ENCODE results near the gene MAP4. TPM values are rescaled to one million over a fixed set of nuclear protein-coding genes. Genes with fewer than 3 reads are reported as not detected.
"Not testable (repeated sequence)": the region's sequence is repeated elsewhere in the genome, so short reads cannot be mapped to it uniquely, and the experiment has no call there.

The MAP4 gene
- total RNA-seq, 2 experiments from 2014 or later: 95.2 to 96.7 TPM

DNA sequence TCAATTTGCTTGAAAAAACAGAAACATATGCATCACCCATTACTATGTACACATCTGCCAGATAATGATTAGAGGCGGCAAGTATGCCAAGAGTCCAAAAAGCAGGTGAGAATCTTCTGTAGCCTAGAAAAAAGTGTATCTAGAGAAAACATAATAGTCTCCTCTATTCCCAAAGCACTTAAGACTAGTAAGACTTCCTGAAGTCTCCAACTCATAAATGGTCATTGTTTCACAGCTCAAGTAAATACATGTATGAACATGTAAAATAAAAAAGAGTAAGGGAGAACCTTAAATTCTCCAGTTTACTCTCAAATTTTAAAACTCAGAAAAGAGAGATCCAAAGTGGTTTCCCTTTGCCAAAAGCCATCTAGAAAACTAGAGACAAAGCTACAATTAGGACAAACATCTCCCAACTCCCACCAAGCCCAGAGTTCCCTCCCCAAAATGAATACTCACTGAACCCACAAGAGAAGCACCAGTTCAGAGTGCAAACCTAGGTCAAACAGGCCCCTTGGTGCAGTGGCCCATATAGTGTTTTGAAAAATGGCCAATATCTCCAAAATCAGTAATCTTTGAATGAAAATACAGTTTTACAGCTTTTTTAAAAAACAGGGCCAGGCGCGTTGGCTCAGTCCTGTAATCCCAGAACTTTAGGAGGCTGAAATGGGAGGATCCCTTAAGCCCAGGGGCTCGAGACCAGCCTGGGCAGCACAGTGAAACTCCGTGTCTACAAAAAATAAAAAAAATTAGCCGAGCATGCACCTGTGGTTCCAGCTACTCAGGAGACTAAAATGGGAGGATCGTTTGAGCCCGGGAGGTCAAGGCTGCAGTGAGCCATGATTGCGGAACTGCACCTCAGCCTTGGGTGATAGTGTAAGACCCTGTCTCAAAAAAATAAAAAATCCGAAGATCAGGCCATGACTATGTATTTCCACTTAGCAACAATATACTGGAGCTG, 11.0 kb upstream of the MAP4 start:
- peaks cover 14% of the 10 kb centered on the region for H3K4me1 Mint-ChIP-seq
- no peak overlapping the region for H3K27ac Mint-ChIP-seq
- DNase-seq: no peak

DNA sequence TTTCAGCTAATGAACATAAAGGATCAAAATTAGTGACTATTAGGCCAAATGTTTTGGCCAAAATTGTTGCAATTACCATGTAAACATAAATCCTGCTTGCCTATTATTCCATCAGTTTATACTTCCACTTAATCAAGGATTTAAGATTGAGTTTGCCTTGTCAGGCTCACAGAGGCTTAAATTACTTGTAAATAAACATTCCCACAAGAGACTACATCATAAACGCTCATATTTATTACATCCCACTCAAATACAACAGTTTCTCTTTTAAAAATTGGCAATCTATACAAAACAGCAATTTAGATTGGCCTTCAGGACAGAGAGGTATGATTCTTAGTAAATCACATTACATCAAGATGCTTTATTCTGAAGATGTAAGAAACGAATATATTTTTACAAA, 9.9 kb upstream of the MAP4 start:
- no peak for DNase-seq
- no peak overlapping the region for H3K27ac Mint-ChIP-seq
- no peaks in the 10 kb centered on the region for H3K9me3 Mint-ChIP-seq
- H3K4me1 Mint-ChIP-seq: peaks cover 12% of the 10 kb centered on the region
- H3K36me3 Mint-ChIP-seq: no peaks in the 10 kb centered on the region
- H3K27me3 Mint-ChIP-seq: no peaks in the 10 kb centered on the region
- H3K4me3 Mint-ChIP-seq: no peak overlapping the region

More for the DNA sequence above, 11.0 kb upstream of the MAP4 start:
- Mint-ChIP-seq H3K4me3 (no peak overlapping the region), H3K36me3 (no peaks in the 10 kb centered on the region), H3K27me3 (no peaks in the 10 kb centered on the region), H3K9me3 (no peaks in the 10 kb centered on the region)

DNA sequence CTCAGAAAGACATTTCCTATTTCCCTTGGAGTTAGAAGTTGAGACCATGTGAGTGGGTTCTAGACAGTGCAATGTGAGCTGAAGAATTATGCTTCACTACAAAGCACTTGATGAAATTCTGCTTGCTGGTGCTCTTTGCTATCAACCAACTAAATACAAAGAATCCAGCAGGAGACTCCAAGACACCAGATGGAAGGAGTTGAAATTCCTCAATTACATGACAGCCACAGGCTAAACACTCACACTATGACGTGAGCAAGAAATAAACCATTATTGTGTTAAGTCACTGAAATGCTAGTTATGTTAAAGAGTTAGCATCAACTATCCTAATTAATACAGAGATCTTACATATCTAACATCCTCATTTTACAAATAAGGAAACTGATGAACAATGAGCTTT, 8.2 kb upstream of the MAP4 start:
- no peak for DNase-seq
- peaks cover 5% of the 10 kb centered on the region for H3K4me1 Mint-ChIP-seq
- no peaks in the 10 kb centered on the region for H3K36me3 Mint-ChIP-seq
- no peaks in the 10 kb centered on the region for H3K9me3 Mint-ChIP-seq
- no peaks in the 10 kb centered on the region for H3K27me3 Mint-ChIP-seq
- H3K4me3 Mint-ChIP-seq: no peak overlapping the region
- no peak overlapping the region for H3K27ac Mint-ChIP-seq

DNA sequence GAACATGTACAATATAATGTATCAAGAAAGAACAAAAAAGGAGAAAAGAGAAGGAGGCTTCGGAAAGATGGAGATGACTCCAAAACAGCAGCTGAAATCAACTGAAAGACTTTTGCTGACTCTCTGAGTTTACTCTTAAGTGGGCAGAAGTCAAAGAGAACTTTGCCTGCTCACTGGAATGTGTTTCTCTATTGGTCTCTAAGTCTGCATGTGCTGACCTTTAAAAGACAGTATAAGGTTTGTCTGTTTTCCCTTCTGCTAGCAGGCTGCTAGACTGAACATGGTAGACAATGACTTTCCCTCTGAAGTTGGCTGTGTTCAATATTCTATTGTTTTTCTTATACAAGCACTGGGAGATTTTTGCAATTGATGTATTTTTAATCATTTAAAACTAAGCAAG, 7.2 kb upstream of the MAP4 start:
- Mint-ChIP-seq H3K4me3 (no peak overlapping the region), H3K36me3 (no peaks in the 10 kb centered on the region), H3K27me3 (no peaks in the 10 kb centered on the region), H3K4me1 (peaks cover 8% of the 10 kb centered on the region), H3K9me3 (no peaks in the 10 kb centered on the region), H3K27ac (no peak overlapping the region)
- no peak for DNase-seq

DNA sequence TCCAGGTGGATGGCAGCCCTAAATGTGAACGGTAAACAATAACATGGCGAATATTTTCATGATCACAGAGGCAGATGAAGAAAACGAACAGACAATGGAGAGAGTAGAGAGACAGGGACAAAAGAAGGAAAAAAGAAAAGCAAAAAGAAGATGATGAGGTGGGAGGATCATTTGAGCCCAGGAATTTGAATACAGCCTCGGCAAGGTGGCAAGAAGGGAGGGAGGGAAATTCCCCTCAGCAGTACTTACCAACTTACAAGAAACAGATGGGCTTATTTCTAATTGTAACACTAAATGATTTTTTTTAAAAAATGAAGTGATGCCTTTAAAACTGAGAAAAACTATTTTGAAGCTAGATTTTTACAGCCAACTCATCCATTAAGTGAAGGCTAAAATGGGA, 6.0 kb upstream of the MAP4 start:
- DNase-seq: no peak
- Mint-ChIP-seq H3K27me3 (no peaks in the 10 kb centered on the region), H3K4me1 (peaks cover 14% of the 10 kb centered on the region), H3K27ac (no peak overlapping the region), H3K36me3 (peaks cover 2% of the 10 kb centered on the region), H3K9me3 (no peaks in the 10 kb centered on the region), H3K4me3 (no peak overlapping the region)

DNA sequence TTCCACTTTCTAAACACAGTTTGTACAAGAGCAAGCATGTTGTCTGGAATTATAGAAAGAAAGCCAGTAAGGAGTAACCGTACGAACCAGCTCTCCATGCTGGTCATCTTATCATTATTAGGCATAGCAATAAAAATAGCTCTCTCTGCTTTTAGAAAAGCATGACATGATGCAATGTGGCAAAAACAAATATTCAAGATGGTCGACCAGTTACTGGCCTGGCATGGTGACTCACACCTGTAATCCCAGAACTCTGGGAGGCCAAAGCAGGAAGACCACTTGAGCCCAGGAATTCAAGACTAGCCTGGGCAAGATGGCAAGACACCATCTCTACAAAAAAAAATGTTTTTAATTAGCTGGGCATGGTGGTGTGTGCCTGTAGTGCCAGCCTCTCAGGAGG, 2.6 kb upstream of the MAP4 start:
- Mint-ChIP-seq H3K27me3 (no peaks in the 10 kb centered on the region), H3K4me1 (peaks cover 33% of the 10 kb centered on the region), H3K4me3 (no peak overlapping the region), H3K27ac (no peak overlapping the region), H3K9me3 (no peaks in the 10 kb centered on the region), H3K36me3 (peaks cover 7% of the 10 kb centered on the region)
- DNase-seq: no peak

DNA sequence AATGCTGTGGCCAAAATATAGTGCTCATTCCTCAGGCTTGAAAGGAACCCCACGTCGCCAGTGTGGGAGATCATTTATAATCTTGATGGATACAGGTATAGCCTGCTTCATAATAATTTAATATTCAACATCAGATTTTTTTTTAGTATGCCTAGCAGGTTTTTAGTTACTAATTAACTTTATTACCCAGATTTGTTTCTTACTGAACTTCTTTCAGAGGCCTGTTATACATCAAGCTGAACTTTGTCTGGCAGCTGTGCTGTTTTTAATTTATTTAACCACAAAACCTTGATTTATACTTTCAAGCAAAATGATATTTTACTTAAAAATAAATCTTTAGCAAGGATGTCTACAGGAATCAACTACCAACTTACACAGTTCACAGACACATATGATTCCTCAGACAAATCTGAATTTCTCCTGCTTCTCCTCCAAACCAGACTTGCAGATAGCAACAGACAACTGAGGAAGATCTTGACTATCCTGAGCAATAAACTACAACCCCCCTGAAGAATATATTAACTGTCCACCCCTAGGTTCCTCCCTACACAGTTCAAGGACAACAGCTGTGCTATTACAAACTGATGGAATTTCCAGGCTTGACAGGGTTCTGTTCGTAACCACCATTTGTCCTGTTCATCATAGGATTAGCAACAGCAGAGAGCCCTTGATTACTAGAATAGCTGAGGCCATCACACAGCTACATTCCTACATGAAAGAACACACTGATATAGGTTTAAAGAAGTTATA, 610 bp downstream of the MAP4 start:
- peaks cover 42% of the 10 kb centered on the region for H3K4me1 Mint-ChIP-seq
- H3K27ac Mint-ChIP-seq: no peak overlapping the region
- DNase-seq: no peak
- H3K27me3 Mint-ChIP-seq: no peaks in the 10 kb centered on the region
- no peaks in the 10 kb centered on the region for H3K9me3 Mint-ChIP-seq
- peaks cover 7% of the 10 kb centered on the region for H3K36me3 Mint-ChIP-seq
- H3K4me3 Mint-ChIP-seq: no peak overlapping the region

DNA sequence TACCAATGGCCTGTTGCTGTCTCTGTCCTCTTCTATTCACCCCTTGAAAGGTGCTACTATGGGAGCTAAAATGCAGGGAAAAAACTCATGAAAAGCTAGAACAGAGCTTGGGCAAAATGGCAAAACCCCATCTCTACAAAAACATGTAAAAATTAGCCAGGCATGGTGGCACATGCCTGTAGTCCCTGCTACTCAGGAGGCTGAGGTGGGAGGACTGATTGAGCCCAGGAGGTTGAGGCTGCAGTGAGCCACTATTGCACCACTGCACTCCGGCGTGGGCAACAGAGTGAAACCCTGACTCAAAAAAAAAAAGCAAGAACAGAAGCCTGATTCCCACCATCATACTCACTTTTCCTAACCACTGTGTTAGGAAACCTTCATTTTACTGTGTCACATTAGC, 1.9 kb downstream of the MAP4 start:
- H3K4me1 Mint-ChIP-seq: peaks cover 42% of the 10 kb centered on the region
- no peaks in the 10 kb centered on the region for H3K27me3 Mint-ChIP-seq
- H3K4me3 Mint-ChIP-seq: no peak overlapping the region
- DNase-seq: no peak
- H3K36me3 Mint-ChIP-seq: peaks cover 7% of the 10 kb centered on the region
- H3K27ac Mint-ChIP-seq: no peak overlapping the region
- no peaks in the 10 kb centered on the region for H3K9me3 Mint-ChIP-seq

DNA sequence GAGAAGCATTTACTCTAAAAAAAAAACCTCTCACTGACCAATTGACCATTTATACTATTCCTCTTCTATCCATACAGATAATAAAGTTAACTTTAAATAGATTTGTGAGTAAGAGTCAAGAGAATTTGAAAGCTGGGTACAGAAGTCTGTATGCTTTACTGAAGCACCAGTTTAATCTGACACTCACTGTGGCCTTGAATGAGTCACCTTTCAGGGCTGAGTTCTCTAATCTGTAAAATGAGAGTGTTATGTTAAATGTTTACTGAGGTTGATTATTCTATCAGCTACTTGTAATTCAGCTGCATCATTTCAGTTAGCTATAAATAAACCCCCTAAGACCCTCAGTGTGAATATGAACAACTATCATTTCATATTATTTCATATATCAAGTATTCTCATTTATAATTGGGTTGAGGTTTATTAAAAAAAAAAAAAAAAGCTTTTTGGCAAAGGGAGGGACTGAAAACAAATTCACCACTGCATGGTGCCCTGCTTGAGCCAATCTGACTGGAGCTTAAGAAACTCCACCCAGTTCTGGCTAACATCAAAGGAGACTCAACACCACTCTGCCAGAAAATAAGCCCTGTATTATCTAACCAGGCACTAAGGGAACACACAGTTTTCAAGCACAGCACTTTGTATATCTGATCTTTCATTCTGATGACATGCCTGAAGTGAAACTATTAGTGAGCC, 2.8 kb downstream of the MAP4 start:
- peaks cover 7% of the 10 kb centered on the region for H3K36me3 Mint-ChIP-seq

DNA sequence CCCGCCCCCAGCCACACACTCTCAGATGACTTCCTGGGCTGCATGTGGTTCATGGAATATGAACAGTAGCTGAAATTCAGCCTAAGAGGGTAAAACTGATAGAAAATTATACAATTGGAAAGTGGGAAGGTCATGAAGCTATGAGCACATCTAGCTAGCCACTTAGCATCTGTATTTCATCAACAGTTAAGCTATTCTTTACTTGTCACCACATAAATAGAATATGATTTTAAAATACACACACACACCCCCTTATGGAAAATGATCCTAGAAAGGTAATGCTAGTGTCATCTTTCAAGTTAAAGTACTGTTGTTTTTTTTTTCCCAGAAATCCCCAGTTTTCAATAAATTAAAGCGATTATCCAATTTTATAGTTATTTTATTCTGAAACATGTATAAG, 3.6 kb downstream of the MAP4 start:
- peaks cover 38% of the 10 kb centered on the region for H3K4me1 Mint-ChIP-seq
- no peak overlapping the region for H3K4me3 Mint-ChIP-seq
- DNase-seq: no peak
- no peak overlapping the region for H3K27ac Mint-ChIP-seq
- H3K36me3 Mint-ChIP-seq: peaks cover 7% of the 10 kb centered on the region
- H3K9me3 Mint-ChIP-seq: no peaks in the 10 kb centered on the region
- H3K27me3 Mint-ChIP-seq: no peaks in the 10 kb centered on the region

More for the DNA sequence above, 2.8 kb downstream of the MAP4 start:
- DNase-seq: no peak
- H3K27ac Mint-ChIP-seq: no peak overlapping the region
- H3K9me3 Mint-ChIP-seq: no peaks in the 10 kb centered on the region
- H3K27me3 Mint-ChIP-seq: no peaks in the 10 kb centered on the region
- H3K4me1 Mint-ChIP-seq: peaks cover 39% of the 10 kb centered on the region
- no peak overlapping the region for H3K4me3 Mint-ChIP-seq

DNA sequence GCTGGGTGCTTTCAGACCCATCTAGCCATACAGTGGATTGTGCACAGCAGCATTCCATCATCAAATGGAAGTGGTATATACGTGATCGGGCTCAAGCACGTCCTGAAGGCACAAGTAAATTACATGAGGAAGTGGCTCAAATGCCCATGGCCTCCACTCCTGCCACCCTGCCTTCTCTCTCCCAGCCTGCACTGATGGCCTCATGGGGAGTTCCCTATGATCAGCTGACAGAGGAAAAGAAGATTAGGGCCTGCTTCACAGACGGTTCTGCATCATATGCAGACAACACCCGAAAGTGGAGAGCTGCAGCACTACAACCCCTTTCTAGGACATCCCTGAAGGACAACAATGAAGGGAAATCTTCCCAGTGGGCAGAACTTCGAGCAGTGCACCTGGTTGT, 8.2 kb downstream of the MAP4 start:
- H3K9me3 Mint-ChIP-seq, H3K36me3 Mint-ChIP-seq, H3K4me1 Mint-ChIP-seq, H3K27me3 Mint-ChIP-seq, H3K4me3 Mint-ChIP-seq, DNase-seq, H3K27ac Mint-ChIP-seq: not testable (repeated sequence)

DNA sequence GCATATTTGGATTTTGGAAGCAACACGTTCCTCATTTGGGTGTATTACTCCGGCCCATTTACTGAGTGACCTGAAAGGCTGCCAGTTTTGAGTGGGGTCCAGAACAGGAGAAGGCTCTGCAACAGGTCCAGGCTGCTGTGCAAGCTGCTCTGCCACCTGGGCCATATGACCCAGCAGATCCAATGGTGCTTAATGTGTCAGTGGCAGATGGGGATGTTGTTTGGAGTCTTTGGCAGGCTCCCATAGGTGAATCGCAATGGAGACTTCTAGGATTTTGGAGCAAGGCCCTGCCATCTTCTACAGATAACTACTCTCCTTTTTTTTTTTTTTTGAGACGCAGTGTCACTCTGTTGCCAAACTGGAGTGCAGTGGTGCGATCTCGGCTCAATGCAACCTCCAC, 8.9 kb downstream of the MAP4 start:
- DNase-seq, H3K4me3 Mint-ChIP-seq, H3K4me1 Mint-ChIP-seq, H3K27ac Mint-ChIP-seq, H3K9me3 Mint-ChIP-seq, H3K27me3 Mint-ChIP-seq, H3K36me3 Mint-ChIP-seq: not testable (repeated sequence)

DNA sequence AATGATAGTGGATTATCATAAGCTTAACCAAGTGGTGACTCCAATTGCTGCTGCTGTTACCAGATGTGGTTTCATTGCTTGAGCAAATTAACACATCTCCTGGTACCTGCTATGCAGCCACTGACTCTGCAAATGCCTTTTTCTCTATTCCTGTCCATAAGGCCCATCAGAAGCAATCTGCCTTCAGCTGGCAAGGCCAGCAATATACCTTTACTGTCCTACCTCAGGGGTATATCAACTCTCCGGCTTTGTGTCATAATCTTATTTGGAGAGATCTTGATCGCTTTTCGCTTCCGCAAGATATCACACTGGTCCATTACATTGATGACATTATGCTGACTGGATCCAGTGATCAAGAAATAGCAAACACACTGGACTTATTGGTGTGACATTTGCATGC, 9.4 kb downstream of the MAP4 start:
- H3K27me3 Mint-ChIP-seq, H3K9me3 Mint-ChIP-seq, DNase-seq, H3K4me3 Mint-ChIP-seq, H3K27ac Mint-ChIP-seq, H3K4me1 Mint-ChIP-seq, H3K36me3 Mint-ChIP-seq: not testable (repeated sequence)

DNA sequence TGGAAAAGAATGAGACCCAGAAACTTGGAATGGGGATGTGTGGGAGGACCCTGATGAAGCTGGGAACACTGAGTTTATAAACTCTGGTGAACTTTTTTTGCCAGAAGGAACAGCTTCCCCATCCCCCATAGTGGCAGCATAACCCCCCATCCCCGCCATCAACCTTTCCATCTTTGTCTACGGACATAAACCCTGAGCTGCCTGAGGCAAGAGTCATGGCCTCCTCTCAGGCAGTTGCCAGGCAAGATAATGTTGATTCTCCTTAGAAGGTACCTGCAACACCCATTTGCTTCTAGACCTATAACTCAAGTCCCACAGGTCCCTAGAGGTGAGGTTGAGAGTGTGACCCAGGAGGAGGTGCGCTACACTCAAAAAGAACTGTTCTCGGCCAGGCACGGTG, 11.5 kb downstream of the MAP4 start:
- no peaks in the 10 kb centered on the region for H3K4me1 Mint-ChIP-seq
- H3K9me3 Mint-ChIP-seq: no peaks in the 10 kb centered on the region
- H3K27ac Mint-ChIP-seq: no peak overlapping the region
- no peak for DNase-seq
- H3K36me3 Mint-ChIP-seq: no peaks in the 10 kb centered on the region
- H3K27me3 Mint-ChIP-seq: no peaks in the 10 kb centered on the region
- H3K4me3 Mint-ChIP-seq: no peak overlapping the region

DNA sequence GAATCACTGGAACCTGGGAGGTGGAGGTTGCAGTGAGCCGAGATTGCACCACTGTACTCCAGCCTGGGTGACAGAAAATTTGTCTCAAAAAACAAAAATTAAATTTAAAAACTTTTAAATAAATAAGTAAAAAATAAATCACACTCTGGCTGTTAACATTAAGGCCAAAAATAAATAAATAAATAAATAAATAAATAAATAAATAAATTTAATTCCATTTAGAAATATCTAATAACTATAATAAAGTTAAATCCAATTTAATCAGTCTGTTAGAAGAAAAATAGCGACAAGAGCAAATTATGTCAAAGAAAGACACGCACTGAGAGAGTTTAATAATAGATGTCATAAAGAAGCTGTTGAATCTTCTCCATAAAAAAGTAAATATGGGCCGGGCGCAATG, 13.4 kb downstream of the MAP4 start:
- H3K9me3 Mint-ChIP-seq: no peaks in the 10 kb centered on the region
- no peak for DNase-seq
- no peaks in the 10 kb centered on the region for H3K27me3 Mint-ChIP-seq
- H3K36me3 Mint-ChIP-seq: no peaks in the 10 kb centered on the region
- H3K4me1 Mint-ChIP-seq: no peaks in the 10 kb centered on the region
- H3K4me3 Mint-ChIP-seq: no peak overlapping the region
- no peak overlapping the region for H3K27ac Mint-ChIP-seq

Data from activated naive CD8-positive, alpha-beta T cell treated with anti-CD3 and anti-CD28 coated beads for 36 hours (primary cell).